RPMI8226 (cell line): ENCODE data around the gene ZAR1L.
"Not testable (repeated sequence)": the region's sequence is repeated elsewhere in the genome, so short reads cannot be mapped to it uniquely, and the experiment has no call there.

Experiments
- DNase-seq: peaks from one replicate; pipeline ENCODE4 v3.0.0-alpha.2; 2015

ZAR1L gene

GRCh38 chr13:32315238-32316027 lies at the start of gene ZAR1L, which contains the start of gene BRCA2:
Gene ZAR1L (minus strand): TSS chr13:32315363. CDS start chr13:32311925, 3,438 bp downstream.
Gene BRCA2 (plus strand): TSS chr13:32315508. CDS start chr13:32316461, 953 bp downstream.
- peak; percentile 90 for DNase-seq

- no peak for DNase-seq
These were observed 47.4 kb upstream of the ZAR1L start for GRCh38 chr13:32362574-32362973.

GRCh38 chr13:32355935-32356334 lies 40.8 kb upstream of the ZAR1L start:
- DNase-seq: not testable (repeated sequence)

GRCh38 chr13:32354040-32354439 lies 38.9 kb upstream of the ZAR1L start:
- DNase-seq: no peak

- DNase-seq: not testable (repeated sequence)
These were observed 35.8 kb upstream of the ZAR1L start for GRCh38 chr13:32350839-32351441.

GRCh38 chr13:32347651-32348050 lies 32.5 kb upstream of the ZAR1L start:
- no peak for DNase-seq

GRCh38 chr13:32340914-32341313 lies 25.8 kb upstream of the ZAR1L start:
- DNase-seq: no peak

GRCh38 chr13:32334671-32335070 lies 19.5 kb upstream of the ZAR1L start:
- DNase-seq: no peak

GRCh38 chr13:32330441-32330840 lies 15.3 kb upstream of the ZAR1L start:
- DNase-seq: no peak

- DNase-seq: no peak
These were observed 8.7 kb upstream of the ZAR1L start for GRCh38 chr13:32323912-32324311.

GRCh38 chr13:32320528-32320927 lies 5.4 kb upstream of the ZAR1L start:
- DNase-seq: no peak

- DNase-seq: no peak
These were observed 2.7 kb upstream of the ZAR1L start for GRCh38 chr13:32317716-32318465.

- DNase-seq: no peak
These were observed 1.3 kb upstream of the ZAR1L start for GRCh38 chr13:32316501-32316900.

GRCh38 chr13:32316028-32316339 lies 821 bp upstream of the ZAR1L start:
- no peak for DNase-seq

- DNase-seq: peak; percentile 15
These were observed 609 bp downstream of the ZAR1L start for GRCh38 chr13:32314271-32315237.

- DNase-seq: no peak
These were observed 3.8 kb downstream of the ZAR1L start for GRCh38 chr13:32311188-32311897.

- peak; percentile 53 for DNase-seq
These were observed 4.9 kb downstream of the ZAR1L start for GRCh38 chr13:32310134-32310706.

- DNase-seq: no peak
These were observed 5.6 kb downstream of the ZAR1L start for GRCh38 chr13:32309312-32310133.

- no peak for DNase-seq
These were observed 9.5 kb downstream of the ZAR1L start for GRCh38 chr13:32305646-32306045.

- DNase-seq: no peak
These were observed 12.7 kb downstream of the ZAR1L start for GRCh38 chr13:32302461-32302860.

- DNase-seq: no peak
These were observed 14.2 kb downstream of the ZAR1L start for GRCh38 chr13:32300920-32301319.
